ENCODE measurements around the gene DIP2C.
"Not testable (repeated sequence)": the region's sequence is repeated elsewhere in the genome, so short reads cannot be mapped to it uniquely, and the experiment has no call there.

Gene DIP2C

DNA sequence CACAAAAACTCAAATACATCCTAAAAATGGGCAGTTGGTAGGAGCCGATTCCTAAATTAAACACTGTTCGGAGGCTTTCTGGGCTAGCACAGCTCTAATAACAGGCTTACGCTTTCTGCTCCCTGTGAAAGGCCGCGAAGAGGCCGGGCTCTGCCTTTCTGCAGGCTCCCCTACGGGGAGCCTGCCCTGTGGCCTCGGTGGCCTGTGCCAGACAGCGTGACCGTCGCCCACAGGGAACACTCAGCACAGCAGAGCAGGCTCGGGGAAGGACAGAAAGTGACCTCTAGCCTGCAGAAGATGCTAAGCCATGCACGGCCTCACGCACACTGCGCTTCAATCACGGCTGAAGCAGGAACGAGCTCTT is 64.2 kb downstream of the DIP2C start:
- DNase-seq: no peak

DNA sequence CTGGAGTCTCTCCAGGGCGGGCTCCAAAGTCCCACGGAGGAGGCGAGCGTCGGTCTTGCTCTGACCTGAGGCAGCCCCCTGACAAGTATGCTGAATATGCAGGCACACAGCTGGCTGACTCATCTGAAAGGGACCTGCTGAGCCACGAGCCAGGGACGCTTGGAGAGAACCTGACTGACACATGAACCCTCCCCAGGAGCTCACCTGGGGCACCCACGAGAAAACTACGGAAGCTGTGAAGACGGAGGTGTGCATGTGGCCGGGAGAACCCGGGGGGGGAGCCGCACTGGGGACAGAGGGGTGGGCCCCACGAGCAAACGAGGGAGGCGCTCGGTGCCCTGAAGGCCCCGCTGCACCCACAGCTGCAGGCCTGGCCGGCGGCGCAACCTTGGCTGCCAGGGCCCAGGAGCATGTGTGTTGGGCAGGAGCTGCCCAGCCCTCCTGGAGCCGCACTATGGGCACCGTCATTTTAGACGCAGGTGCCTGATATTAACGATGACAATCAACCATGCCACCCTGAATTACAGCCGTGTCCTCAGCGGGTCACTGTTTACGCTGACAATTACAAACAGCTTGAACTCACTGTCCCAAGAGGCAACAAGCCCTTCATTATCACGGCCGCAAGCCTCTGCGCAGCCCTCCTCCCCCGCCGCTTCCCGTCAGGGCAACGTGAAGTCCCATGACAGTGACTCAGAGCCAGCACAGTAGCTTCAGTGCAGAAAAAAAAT is 64.7 kb downstream of the DIP2C start:
- no peak for DNase-seq

DNA sequence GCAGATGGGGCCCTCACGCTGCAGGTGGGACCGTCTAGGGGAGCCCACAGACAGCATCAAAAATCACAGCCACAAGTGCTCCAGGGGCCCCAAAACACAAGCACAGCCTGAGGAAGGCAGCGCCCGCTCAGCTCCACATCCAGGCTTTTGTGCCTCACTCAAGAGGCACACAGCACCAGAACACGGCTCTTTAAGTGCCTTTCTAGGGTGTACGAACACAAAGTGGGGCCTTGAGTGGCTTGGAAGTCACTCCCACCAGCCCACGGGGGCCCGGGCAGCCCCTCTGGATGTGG is 65.2 kb downstream of the DIP2C start:
- no peak for DNase-seq

DNA sequence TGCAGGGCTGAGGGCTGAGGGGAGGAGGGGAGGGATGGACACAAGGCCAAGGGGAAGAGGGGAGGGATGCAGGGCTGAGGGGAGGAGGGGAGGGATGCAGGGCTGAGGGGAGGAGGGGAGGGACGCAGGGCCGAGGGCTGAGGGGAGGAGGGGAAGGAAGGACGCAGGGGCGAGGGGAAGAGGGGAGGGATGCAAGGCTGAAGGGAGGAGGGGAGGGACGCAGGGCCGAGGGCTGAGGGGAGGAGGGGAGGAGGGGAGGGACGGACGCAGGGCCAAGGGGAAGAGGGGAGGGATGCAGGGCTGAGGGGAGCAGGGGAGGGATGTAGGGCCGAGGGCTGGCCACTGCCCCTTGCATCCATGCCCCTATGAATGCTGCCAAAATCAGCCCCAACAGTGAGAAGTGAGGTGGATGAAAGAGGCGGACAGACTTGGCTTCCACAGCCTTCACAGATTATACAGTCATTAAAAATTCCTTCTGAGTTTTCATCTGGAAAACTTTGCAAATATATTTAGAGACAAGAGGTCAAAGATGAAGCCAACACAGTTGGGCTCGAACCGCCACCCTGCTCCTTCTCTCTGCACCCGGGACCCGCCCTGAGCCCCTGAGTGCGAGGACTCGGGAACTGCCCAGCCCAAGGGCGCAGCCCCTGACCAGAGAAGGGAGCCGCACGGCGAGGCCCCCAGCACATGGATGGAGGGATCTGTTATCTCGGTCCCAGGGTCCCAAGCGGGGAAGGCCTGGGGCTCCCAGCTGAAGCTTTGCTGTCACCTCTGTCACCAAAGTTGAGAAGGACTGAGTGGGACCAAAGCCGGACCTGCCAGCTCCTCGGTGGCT is 65.8 kb downstream of the DIP2C start:
- DNase-seq: no peak

DNA sequence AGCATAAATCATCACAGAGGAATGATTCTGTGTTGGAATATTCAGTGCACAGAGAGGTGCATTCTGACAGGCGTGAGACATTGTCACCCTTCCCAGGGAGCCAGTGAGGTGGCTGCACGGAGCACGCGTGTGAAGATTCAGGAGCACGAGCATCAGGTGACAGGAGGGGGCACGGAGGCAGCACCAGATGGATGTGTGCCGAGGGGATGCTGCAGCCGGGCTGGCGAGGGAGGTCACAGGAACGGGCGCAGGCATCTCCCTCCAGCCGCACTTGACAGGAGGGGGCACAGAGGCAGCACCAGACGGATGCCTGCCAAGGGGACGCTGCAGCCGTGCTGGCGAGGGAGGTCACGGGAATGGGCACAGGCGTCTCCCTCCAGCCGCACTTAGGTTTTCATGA is 66.5 kb downstream of the DIP2C start:
- no peak for DNase-seq

DNA sequence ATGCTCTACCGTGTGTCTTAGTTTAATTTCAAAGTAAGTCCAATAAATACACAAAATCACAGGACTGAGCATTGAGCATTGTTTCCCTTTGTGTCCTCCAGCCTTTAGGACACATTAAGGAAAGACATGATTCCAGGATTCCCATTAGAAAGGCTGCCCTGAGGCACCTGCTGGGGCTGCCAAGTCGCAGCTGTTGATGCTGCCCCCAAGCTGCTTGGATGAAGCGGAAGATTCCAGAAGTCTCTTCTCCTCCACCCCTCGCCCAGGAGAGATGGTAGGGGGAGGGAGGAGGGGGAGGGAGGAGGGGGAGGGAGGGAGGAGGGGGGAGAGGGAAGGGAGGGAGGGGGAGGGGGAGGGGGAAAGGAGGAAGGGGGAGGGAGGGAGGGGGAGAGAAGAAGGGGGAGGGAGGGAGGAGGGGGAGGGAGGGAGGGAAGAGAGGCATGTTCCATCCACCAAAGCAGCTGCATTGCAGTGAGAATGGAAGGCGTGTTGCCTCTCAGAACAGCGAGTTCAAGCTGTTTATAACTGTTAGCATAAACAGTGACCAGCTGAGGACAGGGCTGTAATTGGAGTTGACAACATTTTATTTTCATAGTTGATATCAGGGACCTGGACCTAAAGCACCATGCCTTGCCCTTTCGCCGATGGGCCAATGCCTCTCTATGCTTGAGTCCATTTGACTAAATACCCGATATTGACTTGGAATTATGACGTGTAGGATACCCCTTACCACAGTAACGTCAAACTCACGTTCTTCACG is 67.3 kb downstream of the DIP2C start:
- DNase-seq: no peak

DNA sequence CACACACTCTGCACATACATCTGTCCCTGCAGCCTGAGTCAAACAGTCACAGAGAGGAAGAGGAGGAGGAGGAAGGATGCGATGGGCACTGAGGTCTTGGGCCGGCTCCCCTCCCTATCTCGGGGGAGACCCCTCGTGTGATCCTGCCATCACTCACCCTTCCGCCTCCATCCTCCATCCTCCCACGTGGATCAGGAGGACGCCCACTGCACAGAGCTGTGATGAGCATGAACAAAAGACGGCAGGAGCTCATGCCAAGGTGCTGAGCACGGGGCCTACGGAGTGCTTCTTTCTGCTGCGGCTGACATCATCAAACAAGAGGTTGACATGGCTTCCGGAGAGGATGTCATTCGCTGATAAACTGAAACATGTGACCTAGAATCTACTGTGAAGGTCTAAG is 68.0 kb downstream of the DIP2C start:
- DNase-seq: no peak

DNA sequence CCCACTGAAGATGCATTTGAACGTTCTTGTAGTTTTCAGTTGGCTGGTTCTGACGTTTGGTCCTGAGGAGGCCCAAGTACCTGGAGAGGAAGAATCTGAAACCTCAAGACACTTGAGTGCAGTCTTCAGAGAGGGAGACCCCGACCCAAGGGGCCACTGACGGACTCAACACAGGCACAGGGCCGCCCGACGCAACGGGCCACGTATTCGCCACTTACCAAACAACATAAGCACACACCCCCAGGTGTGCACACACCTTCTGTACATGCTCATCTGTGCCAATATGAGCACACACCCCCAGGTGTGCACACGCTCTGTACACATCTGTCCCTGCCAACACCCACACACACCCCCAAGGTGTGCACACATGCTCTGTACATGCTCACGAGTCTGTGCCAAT is 68.5 kb downstream of the DIP2C start:
- no peak for DNase-seq

DNA sequence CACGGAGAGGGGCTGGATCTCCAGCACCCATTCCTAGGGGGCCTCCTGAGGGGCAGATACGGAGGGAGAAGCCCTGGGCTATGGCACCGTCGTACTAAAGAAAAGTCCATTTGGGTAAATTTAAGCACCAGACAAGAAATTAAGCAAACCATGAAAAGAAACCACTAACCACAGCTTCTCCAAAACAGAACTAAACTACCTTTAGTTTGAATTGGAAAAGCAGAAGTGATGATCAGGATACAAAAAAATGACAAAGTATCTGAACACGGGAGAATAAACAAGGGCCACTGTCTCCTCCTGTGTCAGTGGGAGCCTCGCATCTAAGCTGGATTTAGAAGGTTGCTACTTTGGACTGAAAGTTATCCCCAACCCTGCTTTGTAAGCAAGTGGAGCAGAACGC is 69.1 kb downstream of the DIP2C start:
- no peak for DNase-seq

DNA sequence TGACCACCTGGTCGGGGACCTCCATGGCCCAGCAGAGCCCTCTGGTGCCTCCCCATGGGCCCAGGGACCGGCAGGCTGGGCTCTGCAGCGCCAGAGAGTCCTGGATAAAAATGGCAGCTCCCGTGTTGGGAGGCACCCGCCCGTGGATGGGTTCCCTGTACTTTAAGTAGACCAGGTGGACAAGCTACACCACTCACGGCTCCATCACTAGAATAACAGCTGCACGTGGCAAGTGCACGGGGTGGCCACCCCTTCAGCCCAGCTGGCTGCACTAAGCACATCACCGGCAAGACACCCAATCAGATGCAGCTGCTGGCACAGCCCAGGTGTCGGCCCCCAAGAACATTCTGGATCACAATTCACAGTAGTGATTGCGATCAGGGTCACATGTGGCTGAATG is 69.8 kb downstream of the DIP2C start:
- DNase-seq: no peak

DNA sequence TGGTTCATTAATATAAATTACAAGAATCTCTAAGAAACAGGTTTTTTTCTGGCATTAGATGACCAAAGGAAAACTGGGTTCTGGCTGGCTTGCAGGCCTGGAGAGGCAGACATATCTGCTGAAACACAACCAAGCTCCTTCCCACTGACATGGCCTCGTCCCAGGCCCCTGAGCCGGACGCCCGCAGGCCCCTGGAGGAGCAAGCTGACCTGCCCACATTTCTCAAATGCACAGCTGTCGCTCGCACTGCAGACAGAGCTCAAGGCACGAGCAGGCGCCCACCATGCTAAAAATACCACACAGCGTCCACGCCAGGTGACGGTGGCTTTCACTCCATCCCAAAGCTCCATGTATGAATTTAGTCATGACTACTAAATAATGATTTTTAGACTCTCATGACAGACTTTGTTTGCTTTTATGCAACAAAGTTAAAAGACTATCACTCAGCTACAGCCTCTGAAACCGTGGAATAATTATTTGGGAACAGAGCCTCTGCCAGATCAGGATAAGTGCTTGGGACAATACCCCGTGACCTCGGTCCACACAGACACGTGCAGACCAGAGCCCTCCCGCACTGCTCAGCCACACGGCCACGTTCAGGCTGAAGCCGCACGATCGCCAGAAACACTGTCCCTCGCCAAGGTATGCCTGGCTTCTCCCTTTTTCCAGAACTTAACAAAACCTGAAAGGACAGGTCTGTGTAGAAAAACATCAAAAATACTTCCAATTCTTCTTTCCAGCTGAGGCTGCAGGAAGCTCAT is 71.1 kb downstream of the DIP2C start:
- DNase-seq: no peak

DNA sequence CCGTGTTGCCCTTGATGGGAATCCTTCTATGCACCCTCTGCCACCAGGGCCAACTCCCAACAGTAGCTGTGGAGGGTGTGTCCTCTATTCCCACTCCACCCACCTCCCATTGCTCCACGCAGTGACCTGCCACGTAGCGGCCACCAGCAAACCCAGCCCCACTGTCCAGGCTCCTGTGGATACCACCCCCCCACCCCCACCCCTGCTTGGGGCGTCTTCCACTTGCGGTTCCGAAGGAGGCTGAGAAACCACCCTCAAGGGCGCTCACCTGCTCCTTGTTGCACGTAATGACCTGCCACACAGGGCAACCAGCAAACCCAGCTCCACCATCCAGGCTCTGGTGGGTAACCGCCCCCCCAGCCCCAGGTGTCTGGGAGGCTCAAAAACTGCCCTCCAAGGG is 72.0 kb downstream of the DIP2C start:
- no peak for DNase-seq

DNA sequence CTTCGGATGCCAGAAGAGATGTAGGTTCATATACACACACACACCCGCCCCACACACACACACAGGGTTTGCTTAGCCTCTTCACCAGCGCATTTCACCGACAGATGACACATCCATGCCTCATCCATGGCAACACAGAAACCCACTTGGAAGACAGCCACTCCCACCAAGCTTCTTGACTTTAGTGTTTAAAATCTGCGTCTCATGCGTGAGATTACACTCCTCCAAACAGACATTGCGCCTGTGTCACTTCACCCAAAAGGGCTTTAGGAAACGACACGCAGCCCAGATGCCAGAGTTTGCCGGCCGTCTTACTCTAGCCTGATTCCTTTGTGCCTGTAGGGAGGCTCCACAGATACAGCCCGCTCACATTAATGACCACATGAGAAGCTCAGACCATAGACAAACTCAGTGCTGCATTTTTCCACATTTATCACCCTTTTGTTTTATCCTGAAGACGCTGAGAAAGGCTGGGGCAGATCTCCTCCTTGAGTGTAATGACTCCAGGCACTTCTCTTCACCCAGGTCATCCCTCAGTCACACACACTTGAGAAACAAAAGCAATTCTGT is 73.8 kb downstream of the DIP2C start:
- DNase-seq: no peak

DNA sequence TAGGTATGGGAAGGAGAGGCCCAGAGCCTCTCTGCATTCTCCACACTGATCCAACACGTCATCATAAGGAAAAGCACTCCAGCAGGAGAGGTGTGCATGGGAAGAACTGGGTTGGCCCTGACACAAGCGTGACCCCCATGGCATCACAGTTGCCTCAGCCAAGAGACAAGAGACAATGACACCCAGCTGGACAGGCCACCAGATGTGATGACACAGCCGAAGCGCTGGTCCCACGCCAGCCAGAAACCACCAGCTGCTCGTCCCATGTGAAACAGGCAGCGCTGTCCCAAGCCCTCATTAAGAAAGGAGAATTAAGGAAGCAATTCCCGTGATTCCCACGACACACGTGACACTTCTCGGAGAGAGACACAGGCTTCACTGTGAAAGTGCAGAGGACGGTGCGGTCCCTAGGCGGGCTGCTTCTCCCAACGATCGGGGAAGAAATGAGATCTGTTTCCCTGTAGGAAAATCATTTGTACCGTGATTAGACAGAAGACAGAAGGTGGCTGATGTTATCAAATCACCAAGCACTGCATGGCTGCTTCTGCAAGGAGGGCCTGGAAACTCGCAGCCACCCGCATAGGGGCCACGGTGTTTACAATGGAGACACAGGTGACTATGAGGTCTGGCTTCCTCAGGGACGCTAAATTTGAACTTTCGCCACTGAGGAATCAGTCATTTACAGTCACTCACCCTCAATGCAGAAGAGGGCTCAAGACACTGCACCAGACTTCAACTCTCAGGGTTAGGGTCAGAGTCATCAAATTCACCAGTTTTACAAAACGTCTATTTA is 74.5 kb downstream of the DIP2C start:
- DNase-seq: no peak

DNA sequence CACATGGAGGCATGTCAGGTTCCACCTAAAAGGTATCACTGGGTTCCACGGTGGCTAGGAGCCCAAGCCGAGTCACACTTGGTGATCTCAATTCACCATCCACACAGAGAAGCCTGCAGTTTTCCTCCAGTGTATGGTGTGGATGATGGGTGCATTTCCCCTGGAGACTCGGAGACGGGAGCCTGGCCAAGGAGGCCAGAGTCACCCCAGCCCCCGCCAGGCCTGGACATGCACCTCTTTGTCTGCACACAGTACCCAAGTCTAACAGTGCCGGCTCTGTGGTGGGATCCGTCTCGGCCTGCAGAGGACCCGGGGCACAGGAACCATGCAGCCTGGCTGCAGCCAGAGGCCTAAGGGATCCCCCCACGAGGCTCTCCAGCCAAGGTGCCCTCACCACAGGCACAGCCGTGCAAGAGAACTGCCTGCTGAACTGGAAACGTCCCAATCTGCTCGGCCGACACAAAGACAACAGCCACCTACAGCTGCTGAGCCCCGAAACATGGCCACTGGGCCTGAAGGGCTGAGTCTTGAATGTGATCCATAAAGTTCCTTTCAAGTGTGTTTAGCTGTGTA is 75.2 kb downstream of the DIP2C start:
- DNase-seq: no peak

DNA sequence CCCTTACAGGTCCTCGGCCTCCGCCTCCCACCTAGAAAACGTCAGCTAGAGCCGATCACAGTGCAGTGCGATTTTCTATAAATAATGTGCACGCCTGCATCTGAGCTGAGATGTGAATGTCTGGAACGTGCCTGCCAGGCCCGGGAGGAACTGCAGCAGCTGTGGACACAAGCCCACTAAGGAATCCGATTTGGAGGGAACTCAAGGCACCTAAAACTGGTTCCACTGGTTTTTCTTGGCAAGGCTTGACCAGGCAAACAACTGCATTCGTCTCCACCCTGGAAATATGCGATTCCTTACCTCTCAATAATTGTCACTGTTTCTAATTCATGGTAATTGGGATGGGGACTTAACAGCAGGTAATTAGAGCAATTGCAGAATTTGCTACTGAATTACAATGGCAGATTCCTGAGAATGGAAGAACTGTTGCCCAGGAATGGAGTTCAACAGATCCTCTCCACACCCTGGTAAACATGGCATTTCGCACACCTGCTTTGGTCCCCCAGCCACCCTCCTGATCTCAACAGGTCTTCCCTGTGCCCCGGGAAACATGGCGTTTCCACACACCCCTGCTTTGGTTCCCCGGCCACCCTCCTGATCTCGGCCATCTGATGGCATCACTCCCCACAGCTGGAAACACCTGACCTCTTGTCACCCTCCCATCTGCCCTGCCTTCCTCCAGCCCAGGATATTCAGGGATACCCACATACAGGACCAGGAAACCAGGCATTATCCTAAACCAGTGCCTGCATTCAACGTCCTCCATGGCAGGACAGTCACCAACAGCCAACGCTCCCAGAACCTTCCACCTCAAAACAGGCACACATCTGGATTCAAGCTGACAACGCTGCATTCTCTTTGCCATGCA is 76.0 kb downstream of the DIP2C start:
- DNase-seq: no peak

DNA sequence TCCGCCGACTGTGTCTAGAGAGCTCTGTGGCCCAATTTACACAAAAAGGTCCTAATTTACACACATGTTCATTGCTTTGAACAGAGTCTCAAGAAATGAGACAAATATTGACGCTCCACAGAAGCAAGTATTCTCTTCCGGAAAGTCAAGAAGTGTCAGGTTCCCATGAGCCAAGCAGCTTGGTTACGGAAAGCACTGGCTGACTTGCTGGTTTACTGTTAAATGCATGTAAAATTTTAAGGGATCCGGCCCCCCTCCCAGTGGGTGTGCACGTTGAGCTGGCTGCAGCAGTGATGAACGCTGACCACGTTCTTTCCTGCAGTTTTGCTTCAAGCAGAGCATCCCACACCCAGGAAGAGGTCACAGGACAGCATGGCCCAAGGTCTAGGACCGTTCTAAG is 76.8 kb downstream of the DIP2C start:
- DNase-seq: no peak

DNA sequence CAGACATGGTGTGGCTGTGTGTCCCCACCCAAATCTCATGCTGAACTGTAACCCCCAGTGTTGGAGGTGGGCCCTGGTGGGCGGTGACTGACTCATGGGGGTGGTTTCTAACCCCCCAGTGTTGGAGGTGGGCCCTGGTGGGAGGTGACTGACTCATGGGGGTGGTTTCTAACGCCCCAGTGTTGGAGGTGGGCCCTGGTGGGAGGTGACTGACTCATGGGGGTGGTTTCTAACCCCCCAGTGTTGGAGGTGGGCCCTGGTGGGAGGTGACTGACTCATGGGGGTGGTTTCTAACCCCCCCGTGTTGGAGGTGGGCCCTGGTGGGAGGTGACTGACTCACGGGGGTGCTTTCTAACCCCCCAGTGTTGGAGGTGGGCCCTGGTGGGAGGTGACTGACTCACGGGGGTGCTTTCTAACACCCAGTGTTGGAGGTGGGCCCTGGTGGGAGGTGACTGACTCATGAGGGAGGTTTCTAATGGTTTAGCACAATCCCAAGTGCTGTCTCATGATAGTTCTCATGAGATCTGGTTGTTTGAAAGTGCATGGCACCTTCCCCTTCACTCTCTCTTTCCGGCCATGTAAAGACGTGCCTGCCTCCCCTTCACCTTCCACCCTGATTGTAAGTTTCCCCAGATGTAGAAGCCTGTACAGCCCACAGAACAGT is 78.7 kb downstream of the DIP2C start:
- not testable (repeated sequence) for DNase-seq

DNA sequence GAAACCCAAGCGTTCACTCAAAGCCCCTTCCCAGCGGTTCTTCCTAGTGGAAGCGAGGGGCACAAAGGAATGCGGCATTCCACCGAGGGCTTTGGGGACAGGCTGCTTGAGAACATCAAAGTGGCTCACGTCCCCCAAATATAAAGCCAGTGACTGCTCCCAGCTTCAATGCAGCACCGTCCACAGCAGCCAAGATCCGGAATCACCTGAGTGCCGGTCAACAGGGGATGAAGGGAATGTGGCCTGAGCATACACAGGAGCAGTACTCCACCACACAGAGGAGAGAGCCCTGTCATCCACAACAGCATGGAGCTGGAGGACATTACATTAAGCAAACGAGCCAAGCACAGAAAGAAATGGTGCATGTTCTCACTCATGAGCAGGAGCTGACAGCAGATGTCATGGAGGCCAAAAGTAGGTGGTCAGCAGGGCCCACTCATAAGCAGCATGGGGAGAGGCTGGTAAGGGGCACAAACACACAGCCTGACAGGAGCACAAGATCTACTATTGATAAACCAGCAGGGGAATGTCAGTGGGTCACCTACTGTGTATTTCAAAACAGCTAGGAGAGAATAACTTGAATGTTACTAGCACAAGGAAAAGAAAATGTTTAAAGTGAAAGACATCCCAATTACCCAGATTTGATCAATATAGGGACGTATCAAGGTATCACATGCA is 79.5 kb downstream of the DIP2C start:
- DNase-seq: no peak

DNA sequence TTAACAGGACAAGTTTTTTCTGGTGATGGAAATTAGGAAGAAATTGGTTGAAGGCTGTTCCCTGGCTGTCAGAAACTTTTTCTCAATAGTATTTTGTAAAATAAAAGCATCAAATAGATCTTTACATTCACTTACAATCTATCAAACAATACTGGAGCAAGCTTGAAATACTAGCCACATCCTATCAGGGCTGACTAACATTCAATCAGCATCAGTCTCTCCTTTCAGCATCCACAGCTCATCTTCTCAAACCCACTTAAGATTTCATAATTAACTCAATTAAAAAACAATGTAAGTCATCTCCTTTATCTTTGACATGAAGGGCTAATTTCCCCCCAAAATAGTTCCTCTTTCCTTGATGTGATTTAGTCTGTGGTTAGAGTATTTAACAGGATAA is 80.2 kb downstream of the DIP2C start:
- no peak for DNase-seq
